GM21423 (cell line): ENCODE results near the gene CTTN.

Experiments used
- ATAC-seq: cut with Tn5 transposase; IDR thresholded peaks from one replicate; pipeline ENCODE4 v1.9.1; 2021; ENCODE audit warnings: mild to moderate bottlenecking, moderate library complexity; ENCODE audit not compliant: unreplicated experiment

The CTTN gene

GRCh38 chr11:70397983-70398833 is at the start of gene CTTN:
Gene CTTN, plus strand, starts transcription at chr11:70398529. Its CDS starts 8,769 bp downstream, at chr11:70407298.
- ATAC-seq = peak; percentile 58

- ATAC-seq = no peak
These were observed 49.7 kb upstream of the CTTN start for GRCh38 chr11:70348608-70349007.

GRCh38 chr11:70351646-70352045 is 46.7 kb upstream of the CTTN start:
- ATAC-seq = no peak

GRCh38 chr11:70352100-70352499 is 46.2 kb upstream of the CTTN start:
- no peak for ATAC-seq

GRCh38 chr11:70352601-70353000 is 45.7 kb upstream of the CTTN start:
- ATAC-seq = no peak

- no peak for ATAC-seq
These were observed 45.0 kb upstream of the CTTN start for GRCh38 chr11:70353329-70353728.

- ATAC-seq = no peak
These were observed 44.3 kb upstream of the CTTN start for GRCh38 chr11:70353900-70354568.

GRCh38 chr11:70354629-70355028 is 43.7 kb upstream of the CTTN start:
- ATAC-seq = no peak

- no peak for ATAC-seq
These were observed 39.6 kb upstream of the CTTN start for GRCh38 chr11:70358753-70359152.

GRCh38 chr11:70359451-70360205 is 38.7 kb upstream of the CTTN start:
- no peak for ATAC-seq

- ATAC-seq = no peak
These were observed 38.1 kb upstream of the CTTN start for GRCh38 chr11:70360211-70360610.

GRCh38 chr11:70364178-70364577 is 34.2 kb upstream of the CTTN start:
- no peak for ATAC-seq

GRCh38 chr11:70364745-70365543 is 33.4 kb upstream of the CTTN start:
- ATAC-seq = no peak

GRCh38 chr11:70365544-70365927 is 32.8 kb upstream of the CTTN start:
- no peak for ATAC-seq

- no peak for ATAC-seq
These were observed 31.3 kb upstream of the CTTN start for GRCh38 chr11:70367071-70367470.

GRCh38 chr11:70368961-70369360 is 29.4 kb upstream of the CTTN start:
- ATAC-seq = no peak

GRCh38 chr11:70371241-70371640 is 27.1 kb upstream of the CTTN start:
- ATAC-seq = no peak

- ATAC-seq = no peak
These were observed 26.3 kb upstream of the CTTN start for GRCh38 chr11:70372076-70372475.

GRCh38 chr11:70376621-70377020 is 21.7 kb upstream of the CTTN start:
- no peak for ATAC-seq

GRCh38 chr11:70377645-70378044 is 20.7 kb upstream of the CTTN start:
- no peak for ATAC-seq
